MM.1S (cell line): ENCODE measurements around the gene PDIA2.

Experiments used
- DNase-seq: peaks from one replicate; pipeline ENCODE4 v3.0.0-alpha.2; 2015
- H2AFZ ChIP-seq: fragments of 300-600 bp; sonication (generic); 2 replicates; pipeline ENCODE4 v1.6.0; 2016; ENCODE audit warnings: antibody characterized with exemption, low read length
- H3F3A ChIP-seq: fragments of 300-600 bp; sonication (generic); 2 replicates; pipeline ENCODE4 v1.6.1; 2016; ENCODE audit warnings: mild to moderate bottlenecking, antibody characterized with exemption, low read length, moderate library complexity, mixed read lengths; ENCODE audit not compliant: insufficient read depth
- H3K27ac ChIP-seq: fragments of 300-600 bp; sonication (generic); 2 replicates; pipeline ENCODE4 v1.5.1; 2016; ENCODE audit warnings: mild to moderate bottlenecking, low read length
- H3K27me3 ChIP-seq: fragments of 300-600 bp; sonication (generic); replicated peaks from 2 replicates; pipeline ENCODE4 v1.6.0; 2016; ENCODE audit warnings: low read length; ENCODE audit not compliant: insufficient read depth
- H3K36me3 ChIP-seq: fragments of 300-600 bp; sonication (generic); replicated peaks from 2 replicates; pipeline ENCODE4 v1.6.1; 2016; ENCODE audit warnings: mild to moderate bottlenecking, low read length, mixed read lengths; ENCODE audit not compliant: insufficient read depth
- H3K4me1 ChIP-seq: fragments of 300-600 bp; sonication (generic); 2 replicates; pipeline ENCODE4 v1.6.1; 2016; ENCODE audit warnings: low read length, mixed read lengths
- H3K4me2 ChIP-seq: fragments of 300-600 bp; sonication (generic); 2 replicates; pipeline ENCODE4 v1.6.0; 2016; ENCODE audit warnings: low read depth, low read length
- H3K4me3 ChIP-seq: fragments of 300-600 bp; sonication (generic); 2 replicates; pipeline ENCODE4 v1.5.1; 2016; ENCODE audit warnings: low read length, mixed read lengths
- H3K79me2 ChIP-seq: fragments of 300-600 bp; sonication (generic); 2 replicates; pipeline ENCODE4 v1.6.1; 2016; ENCODE audit warnings: mixed run types, low read length, mixed read lengths
- H3K9ac ChIP-seq: fragments of 300-600 bp; sonication (generic); 2 replicates; pipeline ENCODE4 v1.6.1; 2016; ENCODE audit warnings: low read length, mixed read lengths
- H3K9me2 ChIP-seq: fragments of 300-600 bp; sonication (generic); replicated peaks from 2 replicates; pipeline ENCODE4 v1.6.1; 2016; ENCODE audit warnings: mild to moderate bottlenecking, low read length, mixed read lengths; ENCODE audit not compliant: insufficient read depth
- H3K9me3 ChIP-seq: fragments of 300-600 bp; sonication (generic); replicated peaks from 2 replicates; pipeline ENCODE4 v1.6.1; 2016; ENCODE audit warnings: mild to moderate bottlenecking, low read length, mixed read lengths; ENCODE audit not compliant: insufficient read depth
- H4K20me1 ChIP-seq: fragments of 300-600 bp; sonication (generic); 2 replicates; pipeline ENCODE4 v1.6.1; 2016; ENCODE audit warnings: mild to moderate bottlenecking, low read length, moderate library complexity, mixed read lengths; ENCODE audit not compliant: insufficient read depth
- EZH2 ChIP-seq: fragments of 300-600 bp; sonication (generic); optimal IDR thresholded peaks from 2 replicates; pipeline ENCODE3; 2017; ENCODE audit warnings: low read depth, mild to moderate bottlenecking, antibody characterized with exemption, low read length, mixed read lengths
- EZH2phosphoT487 ChIP-seq: fragments of 300-600 bp; sonication (generic); IDR thresholded peaks from 2 replicates; pipeline ENCODE4 v1.6.1; 2018; ENCODE audit warnings: antibody characterized with exemption, low read length
- TF ChIP-seq, protein P1 (sequence below): fragments of 300-600 bp; sonication (generic); IDR thresholded peaks from 2 replicates; pipeline ENCODE4 v1.5.1; 2016; ENCODE audit warnings: antibody characterized with exemption, low read length, mixed read lengths

PDIA2 gene

DNA sequence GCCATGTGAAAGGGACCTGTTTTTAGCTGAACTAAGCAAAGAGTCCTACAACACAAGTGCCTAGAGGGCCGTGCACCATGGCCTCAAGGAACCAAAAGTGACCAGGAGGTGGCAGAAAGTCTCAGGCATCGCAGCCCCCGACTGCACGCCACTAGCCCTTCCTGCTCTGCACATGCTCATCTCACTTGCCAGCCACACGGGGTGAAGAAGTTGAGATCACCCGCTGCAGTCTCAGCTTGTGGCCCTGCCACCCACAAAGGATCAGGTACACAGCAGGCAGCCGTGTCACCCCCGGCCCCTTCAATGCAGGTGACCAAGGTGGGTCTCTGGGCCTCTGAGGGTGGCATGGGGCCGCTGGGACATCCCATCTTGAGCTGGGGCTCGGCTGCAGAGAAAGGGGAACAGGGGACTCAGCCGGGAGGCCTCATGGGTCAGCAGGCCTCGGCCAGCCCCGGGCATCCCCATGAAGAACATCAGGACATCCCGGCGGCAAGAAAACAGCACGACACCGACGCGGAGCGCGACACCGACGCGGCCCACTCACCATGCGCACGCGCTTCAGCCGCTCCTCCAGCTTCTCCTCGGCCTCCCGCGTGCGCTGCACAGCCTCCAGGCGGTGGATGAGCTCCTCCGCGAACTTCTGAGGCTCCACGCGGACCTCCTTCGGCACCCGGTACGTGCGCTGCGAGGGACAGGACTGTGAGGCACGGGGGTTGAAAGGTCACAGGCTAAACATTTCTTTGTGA, 21.0 kb downstream of the PDIA2 start:
- Histone ChIP-seq H3K4me1 (no peaks in the 10 kb centered on the region), H4K20me1 (no peaks in the 10 kb centered on the region), H3K9me3 (no peaks in the 10 kb centered on the region), H3K9me2 (no peaks in the 10 kb centered on the region), H2AFZ (no peak overlapping the region), H3K27me3 (no peaks in the 10 kb centered on the region), H3K9ac (no peak overlapping the region), H3K79me2 (no peaks in the 10 kb centered on the region), H3F3A (no peaks in the 10 kb centered on the region), H3K4me3 (no peak overlapping the region), H3K36me3 (no peaks in the 10 kb centered on the region), H3K4me2 (no peak overlapping the region), H3K27ac (no peak overlapping the region)
- DNase-seq = no peak
- TF ChIP-seq EZH2phosphoT487 (no peak), EZH2 (no peak)
- TF ChIP-seq, protein P1, sequence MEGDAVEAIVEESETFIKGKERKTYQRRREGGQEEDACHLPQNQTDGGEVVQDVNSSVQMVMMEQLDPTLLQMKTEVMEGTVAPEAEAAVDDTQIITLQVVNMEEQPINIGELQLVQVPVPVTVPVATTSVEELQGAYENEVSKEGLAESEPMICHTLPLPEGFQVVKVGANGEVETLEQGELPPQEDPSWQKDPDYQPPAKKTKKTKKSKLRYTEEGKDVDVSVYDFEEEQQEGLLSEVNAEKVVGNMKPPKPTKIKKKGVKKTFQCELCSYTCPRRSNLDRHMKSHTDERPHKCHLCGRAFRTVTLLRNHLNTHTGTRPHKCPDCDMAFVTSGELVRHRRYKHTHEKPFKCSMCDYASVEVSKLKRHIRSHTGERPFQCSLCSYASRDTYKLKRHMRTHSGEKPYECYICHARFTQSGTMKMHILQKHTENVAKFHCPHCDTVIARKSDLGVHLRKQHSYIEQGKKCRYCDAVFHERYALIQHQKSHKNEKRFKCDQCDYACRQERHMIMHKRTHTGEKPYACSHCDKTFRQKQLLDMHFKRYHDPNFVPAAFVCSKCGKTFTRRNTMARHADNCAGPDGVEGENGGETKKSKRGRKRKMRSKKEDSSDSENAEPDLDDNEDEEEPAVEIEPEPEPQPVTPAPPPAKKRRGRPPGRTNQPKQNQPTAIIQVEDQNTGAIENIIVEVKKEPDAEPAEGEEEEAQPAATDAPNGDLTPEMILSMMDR = no peak

- no peaks in the 10 kb centered on the region for H3K36me3 ChIP-seq
- no peaks in the 10 kb centered on the region for H3K4me1 ChIP-seq
- H3F3A ChIP-seq = no peaks in the 10 kb centered on the region
- DNase-seq = no peak
- no peak overlapping the region for H3K4me2 ChIP-seq
- no peak overlapping the region for H3K27ac ChIP-seq
- H3K27me3 ChIP-seq = no peaks in the 10 kb centered on the region
- H2AFZ ChIP-seq = no peak overlapping the region
- no peaks in the 10 kb centered on the region for H4K20me1 ChIP-seq
- H3K9ac ChIP-seq = no peak overlapping the region
- H3K9me3 ChIP-seq = no peaks in the 10 kb centered on the region
- H3K9me2 ChIP-seq = no peaks in the 10 kb centered on the region
- no peaks in the 10 kb centered on the region; the same call in 1 of the 2 replicates for H3K79me2 ChIP-seq
- TF ChIP-seq EZH2phosphoT487 = no peak
- TF ChIP-seq EZH2 = no peak
- TF ChIP-seq, protein P1 = no peak
- H3K4me3 ChIP-seq = no peak overlapping the region
These were observed 23.1 kb downstream of the PDIA2 start for GRCh38 chr16:305916-306626.

DNA sequence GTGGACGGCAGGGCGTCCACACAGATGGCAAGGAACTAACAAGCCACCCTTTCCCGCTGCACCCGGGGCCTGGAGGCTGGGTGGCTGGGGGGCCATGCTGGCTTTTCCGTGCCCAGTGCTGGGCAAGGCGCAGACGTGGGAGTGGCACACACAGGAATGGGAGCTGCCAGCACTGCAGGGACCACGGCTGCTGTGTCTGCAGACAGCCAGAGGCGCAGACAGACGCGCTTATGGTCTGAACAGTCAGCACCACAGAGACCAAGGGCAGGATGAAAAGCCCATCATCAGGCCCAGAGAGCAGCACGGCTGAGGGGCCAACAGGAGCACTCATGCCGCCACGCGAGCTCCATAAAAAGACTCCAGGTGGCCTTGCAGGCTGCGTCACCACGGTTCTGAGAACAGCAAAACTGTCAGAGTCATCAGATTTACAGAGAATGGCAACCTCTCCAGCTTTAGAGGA, 24.0 kb downstream of the PDIA2 start:
- Histone ChIP-seq H2AFZ (no peak overlapping the region), H4K20me1 (no peaks in the 10 kb centered on the region)

More for the DNA sequence above, 24.0 kb downstream of the PDIA2 start:
- Histone ChIP-seq H3K27me3 (no peaks in the 10 kb centered on the region), H3K9ac (no peak overlapping the region), H3K36me3 (no peaks in the 10 kb centered on the region), H3K9me3 (no peaks in the 10 kb centered on the region), H3K79me2 (peaks cover 3% of the 10 kb centered on the region; the same call in 1 of the 2 replicates), H3F3A (no peaks in the 10 kb centered on the region), H3K4me2 (no peak overlapping the region), H3K27ac (peak overlapping the region; percentile 62; the same call in 1 of the 2 replicates), H3K9me2 (no peaks in the 10 kb centered on the region), H3K4me3 (no peak overlapping the region), H3K4me1 (no peaks in the 10 kb centered on the region)
- TF ChIP-seq EZH2phosphoT487 (no peak), EZH2 (no peak)
- TF ChIP-seq, protein P1 = no peak
- peak; percentile 21 for DNase-seq
